Ishikawa (cell line): Measurements from ENCODE around the gene AGRP.

Experiments
- CEBPB ChIP-seq: IDR thresholded peaks from 2 replicates; pipeline ENCODE4 v1.6.1; 2012
- CREB1 ChIP-seq: IDR thresholded peaks from 2 replicates; pipeline ENCODE4 v1.6.1; 2012; ENCODE audit warnings: low read depth
- EGR1 ChIP-seq: IDR thresholded peaks from 2 replicates; pipeline ENCODE4 v1.6.1; 2012
- EP300 ChIP-seq: IDR thresholded peaks from 2 replicates; pipeline ENCODE4 v1.6.1; 2012; ENCODE audit warnings: borderline replicate concordance
- RAD21 ChIP-seq: IDR thresholded peaks from 2 replicates; pipeline ENCODE4 v1.6.1; 2012; ENCODE audit warnings: low read depth
- TAF1 ChIP-seq: IDR thresholded peaks from 2 replicates; pipeline ENCODE4 v1.6.1; 2012; ENCODE audit warnings: low read depth, mild to moderate bottlenecking
- TEAD4 ChIP-seq: IDR thresholded peaks from 2 replicates; pipeline ENCODE4 v1.6.1; 2012
- YY1 ChIP-seq: IDR thresholded peaks from 2 replicates; pipeline ENCODE4 v1.6.1; 2012; ENCODE audit warnings: low read depth
- ZBTB7A ChIP-seq: IDR thresholded peaks from 2 replicates; pipeline ENCODE4 v1.6.1; 2012; ENCODE audit warnings: low read depth
- TF ChIP-seq, protein P1 (sequence below): IDR thresholded peaks from 2 replicates; pipeline ENCODE4 v1.6.1; 2012; ENCODE audit warnings: low read depth, mild to moderate bottlenecking
- TF ChIP-seq, protein P2 (sequence below): IDR thresholded peaks from 2 replicates; pipeline ENCODE4 v1.6.1; 2012

DNA sequence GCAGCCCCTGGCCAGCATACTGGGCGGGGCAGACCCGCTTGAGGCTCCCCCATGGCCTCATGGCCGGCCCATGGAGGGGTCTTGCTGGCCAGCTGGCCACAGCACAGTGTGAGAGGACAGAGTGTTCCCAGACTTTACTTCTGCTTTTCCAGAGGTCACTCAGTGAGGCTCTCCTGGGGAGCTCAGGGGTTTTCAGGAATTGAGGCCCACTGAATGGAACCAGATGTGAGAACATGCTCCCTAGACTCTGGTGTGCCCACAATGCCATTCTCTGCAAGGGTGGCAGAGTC lies 23.5 kb downstream of the AGRP start:
- no peak for TF ChIP-seq CEBPB
- no peak for TF ChIP-seq CREB1
- no peak for TF ChIP-seq YY1
- no peak for TF ChIP-seq TEAD4
- no peak for TF ChIP-seq TAF1
- TF ChIP-seq, protein P1, sequence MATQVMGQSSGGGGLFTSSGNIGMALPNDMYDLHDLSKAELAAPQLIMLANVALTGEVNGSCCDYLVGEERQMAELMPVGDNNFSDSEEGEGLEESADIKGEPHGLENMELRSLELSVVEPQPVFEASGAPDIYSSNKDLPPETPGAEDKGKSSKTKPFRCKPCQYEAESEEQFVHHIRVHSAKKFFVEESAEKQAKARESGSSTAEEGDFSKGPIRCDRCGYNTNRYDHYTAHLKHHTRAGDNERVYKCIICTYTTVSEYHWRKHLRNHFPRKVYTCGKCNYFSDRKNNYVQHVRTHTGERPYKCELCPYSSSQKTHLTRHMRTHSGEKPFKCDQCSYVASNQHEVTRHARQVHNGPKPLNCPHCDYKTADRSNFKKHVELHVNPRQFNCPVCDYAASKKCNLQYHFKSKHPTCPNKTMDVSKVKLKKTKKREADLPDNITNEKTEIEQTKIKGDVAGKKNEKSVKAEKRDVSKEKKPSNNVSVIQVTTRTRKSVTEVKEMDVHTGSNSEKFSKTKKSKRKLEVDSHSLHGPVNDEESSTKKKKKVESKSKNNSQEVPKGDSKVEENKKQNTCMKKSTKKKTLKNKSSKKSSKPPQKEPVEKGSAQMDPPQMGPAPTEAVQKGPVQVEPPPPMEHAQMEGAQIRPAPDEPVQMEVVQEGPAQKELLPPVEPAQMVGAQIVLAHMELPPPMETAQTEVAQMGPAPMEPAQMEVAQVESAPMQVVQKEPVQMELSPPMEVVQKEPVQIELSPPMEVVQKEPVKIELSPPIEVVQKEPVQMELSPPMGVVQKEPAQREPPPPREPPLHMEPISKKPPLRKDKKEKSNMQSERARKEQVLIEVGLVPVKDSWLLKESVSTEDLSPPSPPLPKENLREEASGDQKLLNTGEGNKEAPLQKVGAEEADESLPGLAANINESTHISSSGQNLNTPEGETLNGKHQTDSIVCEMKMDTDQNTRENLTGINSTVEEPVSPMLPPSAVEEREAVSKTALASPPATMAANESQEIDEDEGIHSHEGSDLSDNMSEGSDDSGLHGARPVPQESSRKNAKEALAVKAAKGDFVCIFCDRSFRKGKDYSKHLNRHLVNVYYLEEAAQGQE: no peak
- TF ChIP-seq EGR1: no peak
- TF ChIP-seq ZBTB7A: no peak
- TF ChIP-seq, protein P2, sequence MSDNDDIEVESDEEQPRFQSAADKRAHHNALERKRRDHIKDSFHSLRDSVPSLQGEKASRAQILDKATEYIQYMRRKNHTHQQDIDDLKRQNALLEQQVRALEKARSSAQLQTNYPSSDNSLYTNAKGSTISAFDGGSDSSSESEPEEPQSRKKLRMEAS: no peak
- no peak for TF ChIP-seq EP300
- no peak for TF ChIP-seq RAD21
